CD4-positive, alpha-beta T cell treated with Interleukin-6 at 100 ng/mL for 8 hours (primary cell): ENCODE measurements around the gene TMOD3.

Experiments used
- DNase-seq: peaks from one replicate; pipeline ENCODE4 v3.0.0-alpha.2; 2020; ENCODE audit warnings: mixed read lengths, low spot score

Gene TMOD3

GRCh38 chr15:51908316-51908715, 78.9 kb downstream of the TMOD3 start:
- DNase-seq = no peak

GRCh38 chr15:51909584-51909983, 80.1 kb downstream of the TMOD3 start:
- no peak for DNase-seq

- DNase-seq = no peak
Measured at GRCh38 chr15:51912528-51912927, 83.1 kb downstream of the TMOD3 start.

GRCh38 chr15:51917493-51917892, 88.0 kb downstream of the TMOD3 start:
- no peak for DNase-seq

GRCh38 chr15:51924156-51925068, 95.0 kb downstream of the TMOD3 start:
- DNase-seq = no peak

GRCh38 chr15:51926809-51927208, 97.4 kb downstream of the TMOD3 start:
- no peak for DNase-seq

- DNase-seq = no peak
Measured at GRCh38 chr15:51931016-51931415, 101.6 kb downstream of the TMOD3 start.

- no peak for DNase-seq
Measured at GRCh38 chr15:51931638-51932037, 102.2 kb downstream of the TMOD3 start.

GRCh38 chr15:51932161-51932560, 102.7 kb downstream of the TMOD3 start:
- DNase-seq = no peak

GRCh38 chr15:51935466-51936104, 106.1 kb downstream of the TMOD3 start:
- DNase-seq = no peak

GRCh38 chr15:51936105-51936478, 106.6 kb downstream of the TMOD3 start:
- no peak for DNase-seq

GRCh38 chr15:51938286-51938685, 108.8 kb downstream of the TMOD3 start:
- no peak for DNase-seq

GRCh38 chr15:51939216-51939615, 109.8 kb downstream of the TMOD3 start:
- DNase-seq = no peak

GRCh38 chr15:51947124-51947523, 117.7 kb downstream of the TMOD3 start:
- DNase-seq = no peak

- DNase-seq = no peak
Measured at GRCh38 chr15:51952805-51953204, 123.4 kb downstream of the TMOD3 start.

- DNase-seq = no peak
Measured at GRCh38 chr15:51955504-51955903, 126.1 kb downstream of the TMOD3 start.
